NCI-H146 (cell line): ENCODE data around the gene KLF13.
A peak's percentile ranks its signal among the peaks of the same experiment; 100 is the strongest.

Experiments
- DNase-seq: peaks from one replicate; lab custom pipeline; 2025; lab: John Stamatoyannopoulos, UW

KLF13 gene

DNA sequence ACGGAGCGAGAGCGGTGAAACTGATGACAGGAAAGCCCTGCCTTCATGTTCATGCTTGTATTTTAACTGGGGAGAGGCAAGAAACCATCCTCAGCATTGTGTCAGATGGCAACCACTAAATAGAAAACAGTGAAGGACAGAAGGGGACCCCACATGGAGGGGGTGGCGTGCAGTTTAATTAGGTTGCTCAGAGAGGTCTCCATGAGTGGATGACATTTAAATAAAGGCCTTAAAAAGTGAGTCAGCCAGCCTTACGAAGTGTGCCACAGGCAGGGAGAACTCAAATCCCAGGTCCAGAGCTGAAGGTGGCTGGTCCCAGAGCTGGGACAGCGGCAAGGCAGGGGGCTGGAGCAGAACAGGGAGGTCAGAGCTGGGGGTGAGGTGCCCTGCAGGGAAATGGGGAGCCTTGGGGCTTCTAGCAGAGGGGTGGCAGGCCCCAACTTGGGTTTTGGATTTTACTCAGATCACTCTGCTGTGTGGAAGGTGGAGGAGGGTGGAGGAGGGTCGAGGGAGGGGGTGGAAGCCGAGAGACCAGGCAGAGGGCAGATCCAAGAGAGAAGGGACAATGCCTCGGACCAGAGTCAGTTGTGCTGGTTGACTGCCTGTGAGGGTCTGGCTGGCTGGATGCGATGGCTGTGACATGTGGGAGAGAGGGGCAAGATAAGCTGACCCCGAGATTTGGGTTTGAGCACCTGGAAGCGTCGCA lies 73.7 kb downstream of the KLF13 start:
- DNase-seq: peak; percentile 22

DNA sequence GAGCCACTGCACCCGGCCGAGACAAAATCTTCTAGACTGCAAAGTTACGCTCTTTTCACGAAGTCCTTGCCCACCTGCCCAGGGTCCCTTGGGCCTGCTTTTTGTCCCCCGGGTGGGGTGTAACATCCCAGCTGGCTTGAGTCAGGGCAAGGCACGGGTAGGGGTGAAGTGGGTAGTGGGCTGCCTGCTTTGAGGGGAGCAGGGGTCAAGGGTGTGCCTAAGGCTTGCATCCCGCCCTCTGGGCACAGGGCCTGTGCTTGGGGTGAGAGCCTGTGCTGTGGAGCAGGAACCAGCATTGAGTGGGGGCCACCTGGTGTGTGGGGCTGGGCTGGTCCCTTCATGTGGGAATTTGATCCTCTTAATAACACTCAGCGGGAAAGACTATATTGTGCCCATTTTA lies 74.6 kb downstream of the KLF13 start:
- no peak for DNase-seq

DNA sequence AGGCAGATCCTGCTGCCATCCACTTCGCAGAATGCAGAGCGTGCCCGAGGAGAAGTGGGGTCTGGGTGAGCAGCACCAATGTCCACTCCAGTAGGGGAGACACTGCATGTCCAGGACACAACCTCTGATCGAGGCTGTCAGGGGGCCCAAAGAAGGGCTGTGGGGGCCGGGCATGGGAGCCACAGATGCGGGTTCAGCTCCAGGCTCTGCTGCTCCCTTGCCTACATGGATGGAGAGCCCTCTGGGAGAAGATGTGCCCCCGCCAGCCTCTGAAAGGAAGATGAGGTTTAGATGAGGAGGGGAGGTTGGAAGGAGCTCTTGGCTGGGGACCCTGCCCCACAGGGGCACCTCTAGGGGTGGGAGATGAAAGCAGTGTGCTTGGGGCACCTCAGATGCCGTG lies 75.4 kb downstream of the KLF13 start:
- DNase-seq: no peak

DNA sequence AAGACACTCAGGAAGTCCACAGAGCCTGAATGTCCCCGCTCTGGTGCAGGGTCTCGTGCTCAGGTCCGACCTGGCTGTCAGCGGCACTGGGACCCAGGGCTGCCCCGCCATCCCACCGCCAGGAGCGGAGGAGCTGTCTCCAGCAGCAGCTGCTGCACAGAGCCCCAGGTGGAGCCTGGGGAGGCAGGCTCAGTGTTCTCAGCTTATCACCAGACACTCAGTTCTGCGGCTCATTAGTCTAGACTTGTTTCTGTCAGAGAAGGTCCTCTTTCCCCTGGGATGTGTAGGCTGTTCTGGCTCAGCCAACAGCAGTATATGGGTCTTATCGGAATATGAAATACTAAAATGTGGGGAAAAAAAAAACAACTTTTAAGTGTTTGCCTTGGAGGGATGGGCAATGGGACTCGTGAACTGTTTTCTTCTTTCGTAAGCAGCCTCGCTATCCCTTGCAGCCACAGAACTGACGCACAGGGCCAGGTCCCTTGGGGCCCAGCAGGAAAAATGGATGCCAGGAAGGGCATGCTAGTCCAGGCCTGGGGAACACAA lies 75.9 kb downstream of the KLF13 start:
- no peak for DNase-seq

DNA sequence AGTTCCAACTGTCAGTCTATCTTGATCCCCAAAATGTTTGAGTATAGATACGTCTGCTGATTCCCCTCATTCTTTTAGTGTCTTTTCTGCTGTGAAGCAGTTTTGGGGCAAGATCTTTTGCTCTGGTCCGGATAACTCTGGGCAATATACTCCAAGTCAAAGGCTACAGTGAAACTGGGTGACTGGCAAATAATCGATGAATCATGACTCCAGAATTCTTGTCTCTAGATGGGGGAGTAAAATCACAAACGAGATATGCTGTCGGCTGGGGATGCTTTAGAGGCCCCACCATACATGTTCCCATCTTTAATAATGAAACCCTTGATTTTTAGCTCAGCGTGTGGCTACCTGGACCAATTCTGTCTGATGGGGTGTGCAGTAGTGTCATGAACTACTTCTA lies 76.5 kb downstream of the KLF13 start:
- no peak for DNase-seq

DNA sequence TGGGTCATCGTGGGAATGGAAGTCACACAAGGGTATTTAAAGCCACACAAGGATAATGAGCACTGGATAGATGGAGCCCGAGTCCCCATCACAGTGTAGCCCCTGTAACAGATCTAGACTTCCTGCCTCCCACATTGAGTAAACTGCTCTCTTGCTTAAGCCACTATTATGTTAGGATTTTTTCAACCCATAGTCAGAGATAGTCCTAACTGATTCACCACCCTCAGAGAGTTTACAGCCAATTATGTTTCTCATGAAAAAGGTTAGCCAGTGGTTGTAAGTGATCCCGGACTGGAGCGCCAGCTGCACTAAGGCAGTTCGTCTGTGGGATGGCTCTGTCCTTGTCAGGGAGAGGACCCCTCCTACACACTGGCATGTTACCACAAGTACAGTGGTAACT lies 77.0 kb downstream of the KLF13 start:
- no peak for DNase-seq

DNA sequence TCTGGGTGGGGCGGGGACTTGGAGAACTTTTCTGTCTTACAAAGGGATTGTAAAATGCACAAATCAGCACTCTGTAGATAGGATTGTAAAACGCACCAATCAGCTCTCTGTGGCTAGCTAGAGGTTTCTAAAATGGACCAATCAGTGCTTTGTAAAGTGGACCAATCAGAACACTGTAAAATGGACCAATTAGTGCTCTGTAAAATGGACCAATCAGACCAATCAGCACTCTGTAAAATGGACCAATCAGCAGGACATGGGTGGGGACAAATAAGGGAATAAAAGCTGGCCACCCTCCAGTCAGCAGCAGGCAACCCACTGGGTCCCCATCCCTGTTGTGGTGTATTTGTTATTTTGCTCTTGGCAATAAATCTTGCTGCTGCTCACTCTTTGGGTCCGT lies 77.7 kb downstream of the KLF13 start:
- no peak for DNase-seq

DNA sequence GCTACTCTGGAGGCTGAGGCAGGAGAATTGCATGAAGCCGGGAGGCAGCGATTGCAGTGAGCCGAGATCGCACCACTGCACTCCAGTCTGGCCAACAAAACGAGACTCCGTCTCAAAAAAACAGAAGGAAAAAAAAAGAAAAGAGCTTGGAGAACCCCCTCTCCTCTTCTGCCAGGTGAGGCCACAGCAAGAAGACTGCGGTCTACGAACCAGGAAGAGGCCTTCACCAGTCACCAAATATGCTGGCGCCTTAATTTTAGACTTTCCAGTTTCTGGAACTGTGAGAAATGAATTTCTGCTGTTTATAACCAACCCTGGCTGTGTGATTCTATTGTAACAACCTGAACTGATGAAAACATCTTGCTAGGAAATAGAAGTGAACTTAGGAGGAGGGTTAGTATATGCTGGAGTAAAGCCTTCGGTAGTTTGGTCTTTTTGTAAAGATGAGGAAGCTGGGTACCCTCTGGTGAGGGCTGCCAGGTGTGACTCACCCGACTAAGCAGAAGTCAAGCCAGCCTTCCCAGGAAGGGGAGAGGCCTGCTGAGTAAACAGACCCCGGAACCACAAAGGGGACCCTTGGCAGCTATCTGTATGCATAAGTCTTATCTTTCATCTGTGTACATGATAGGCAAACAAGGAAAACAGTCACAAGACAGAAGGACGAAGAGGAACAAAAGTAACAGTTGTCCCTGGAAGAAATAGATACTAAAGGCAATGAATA lies 78.7 kb downstream of the KLF13 start:
- DNase-seq: peak; percentile 28

DNA sequence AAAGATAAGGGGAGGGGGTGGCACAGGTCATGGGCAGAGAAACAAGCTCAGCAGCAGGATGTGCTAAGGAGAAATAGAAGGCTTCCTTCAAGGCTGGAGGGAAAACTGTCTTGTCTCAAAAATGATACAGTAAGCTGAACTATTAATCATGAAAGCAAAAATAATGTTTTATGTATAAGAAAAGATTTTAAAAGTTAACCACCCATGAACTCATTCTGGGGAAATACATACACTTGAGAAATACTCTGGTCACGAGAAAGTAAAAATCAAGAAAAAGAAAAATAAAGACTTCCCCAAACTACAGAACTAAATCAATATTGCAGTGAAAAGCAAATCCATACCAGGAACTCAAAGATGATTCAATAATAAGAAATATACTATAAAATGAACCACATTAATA lies 80.7 kb downstream of the KLF13 start:
- no peak for DNase-seq

DNA sequence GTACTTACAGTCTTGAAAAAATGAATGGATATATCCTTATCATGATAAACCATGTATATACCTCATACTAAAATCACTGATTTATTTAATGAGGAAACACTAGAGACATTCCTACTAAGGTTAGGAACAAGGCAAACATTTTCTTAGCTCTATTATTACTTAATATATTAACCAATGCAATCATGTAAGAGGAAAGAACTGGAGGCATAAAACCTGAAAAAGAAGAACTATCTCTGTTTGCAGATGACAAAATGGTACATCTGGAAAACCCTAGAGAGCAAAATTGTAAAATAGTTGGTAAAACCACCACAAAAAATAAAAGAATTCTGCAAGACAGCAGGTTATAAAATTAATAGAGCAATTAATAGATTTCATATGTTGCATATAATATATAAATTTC lies 81.2 kb downstream of the KLF13 start:
- no peak for DNase-seq

DNA sequence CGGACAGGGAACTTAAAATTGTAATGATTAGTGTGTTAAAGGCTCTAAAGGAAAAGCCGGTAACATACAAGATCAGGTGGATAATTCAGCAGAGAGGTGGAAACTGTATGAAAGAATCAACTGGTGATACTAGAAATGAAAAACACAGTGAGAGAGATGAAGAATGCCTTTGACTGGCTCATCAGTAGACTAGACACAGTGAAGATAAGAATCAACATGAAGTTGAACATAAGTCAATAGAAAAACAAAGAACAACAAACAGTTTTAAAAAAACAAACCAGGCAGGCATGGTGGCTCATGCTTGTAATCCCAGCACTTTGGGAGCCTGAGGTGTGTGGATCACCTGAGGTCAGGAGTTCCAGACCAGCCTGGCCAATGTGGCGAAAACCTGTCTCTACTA lies 82.1 kb downstream of the KLF13 start:
- no peak for DNase-seq

DNA sequence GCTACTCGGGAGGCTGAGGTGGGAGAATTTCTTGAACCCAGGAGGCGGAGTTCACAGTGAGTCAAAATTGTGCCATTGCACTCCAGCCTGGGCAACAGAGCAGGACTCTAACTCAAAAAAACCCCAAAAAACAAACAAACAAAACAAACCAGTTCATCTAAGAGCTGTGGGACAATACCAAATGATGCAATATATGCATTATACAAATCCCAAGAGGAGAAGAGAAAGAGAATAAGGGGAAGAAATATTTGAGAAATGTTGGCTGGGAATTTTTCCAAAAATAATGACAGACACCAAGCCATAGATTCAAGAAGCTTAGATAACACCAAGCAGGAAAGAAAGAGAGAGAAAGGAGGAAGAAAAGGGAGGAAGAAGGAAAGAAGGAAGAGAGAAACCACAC lies 82.5 kb downstream of the KLF13 start:
- no peak for DNase-seq

DNA sequence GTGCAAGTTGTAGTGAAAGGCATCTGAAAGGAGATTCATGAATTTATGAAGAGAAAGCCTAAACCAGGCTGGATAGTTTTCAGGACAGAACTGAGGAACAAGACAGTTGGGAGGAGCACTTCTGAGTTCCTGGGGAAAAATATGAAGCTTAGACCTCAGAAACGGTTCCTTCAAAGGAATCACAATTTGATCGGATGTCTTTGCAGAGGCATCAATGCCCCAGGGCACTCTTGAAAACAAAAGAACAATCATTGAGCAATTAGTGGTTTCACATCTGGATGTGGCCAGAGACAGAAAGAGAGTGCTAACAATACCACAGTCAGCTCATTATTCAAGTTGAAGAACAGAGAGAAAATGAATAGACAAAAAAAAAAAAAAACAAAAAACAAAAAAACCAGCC lies 86.2 kb downstream of the KLF13 start:
- DNase-seq: no peak

DNA sequence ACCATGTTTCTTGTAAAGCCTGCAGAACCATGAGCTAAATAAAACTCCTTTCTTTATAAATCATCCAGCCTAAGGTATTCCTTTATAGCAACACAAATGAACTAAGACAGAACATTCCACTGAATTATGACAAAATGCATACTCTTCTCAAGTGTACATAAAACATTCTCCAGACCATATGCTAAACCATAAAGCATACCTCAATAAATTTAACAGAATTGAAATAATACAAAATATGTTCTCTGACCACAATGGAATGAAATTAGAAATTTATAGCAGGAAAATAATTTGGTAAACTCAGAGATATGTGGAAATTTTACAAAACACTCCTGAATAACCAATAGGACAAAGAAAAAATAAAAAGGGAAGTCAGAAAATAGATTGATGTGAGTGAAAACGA lies 88.6 kb downstream of the KLF13 start:
- DNase-seq: no peak

DNA sequence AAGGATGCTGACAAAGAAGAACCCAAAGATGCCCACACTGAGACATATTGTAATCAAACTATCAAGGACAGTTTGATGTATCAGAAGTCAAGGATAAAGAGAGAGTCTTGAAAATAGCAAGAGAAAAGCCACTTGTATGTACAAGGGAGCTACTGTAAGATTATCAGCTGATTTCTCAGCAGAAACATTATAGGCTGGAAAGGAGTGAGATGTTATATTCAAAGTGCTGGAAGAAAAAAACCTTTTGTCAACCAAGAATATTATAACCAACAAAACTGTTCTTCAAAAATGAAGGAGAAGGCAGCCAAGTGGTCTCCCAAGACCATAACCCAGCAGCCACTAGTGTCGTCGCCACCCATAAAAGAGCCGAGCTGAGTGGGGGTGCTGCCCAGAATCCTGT lies 93.2 kb downstream of the KLF13 start:
- no peak for DNase-seq

DNA sequence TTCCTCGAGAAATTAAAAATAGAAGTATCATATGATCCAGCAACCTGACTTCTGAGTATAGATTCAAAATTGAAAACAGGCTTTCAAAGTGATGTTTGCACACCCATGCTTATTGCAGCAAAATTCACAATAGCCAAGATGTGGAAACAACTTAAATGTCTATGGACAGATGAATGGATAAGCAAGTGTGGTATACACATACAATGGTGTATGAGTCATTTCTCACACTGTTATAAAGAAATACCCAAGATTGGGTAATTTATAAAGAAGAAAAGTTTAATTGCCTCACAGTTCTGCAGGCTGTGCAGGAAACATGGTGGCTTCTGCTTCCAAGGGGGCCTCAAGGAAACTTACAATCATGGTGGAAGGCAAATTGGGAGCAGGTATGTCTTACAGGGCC lies 100.8 kb downstream of the KLF13 start:
- DNase-seq: no peak
